ACHN (cell line): ENCODE data around the gene ISLR.

Experiments used
- DNase-seq: peaks from one replicate; pipeline ENCODE4 v3.0.0-alpha.2; 2015
- in situ Hi-C: cut with HindIII; loops from 2 replicates; pipeline ENCODE4 v1.10.0; 2017; ENCODE audit warnings: low sequenced_read_pairs, low pct_ligation_motif_present, low pct_unique_long_range_greater_than_20kb

The ISLR gene

GRCh38 chr15:74205582-74205947, 32.1 kb downstream of the ISLR start:
- in situ Hi-C loops, result no loop called here
- DNase-seq, result no peak

GRCh38 chr15:74206801-74207281, 33.3 kb downstream of the ISLR start:
- DNase-seq, result peak; percentile 73
- in situ Hi-C loops, result no loop called here

DNA sequence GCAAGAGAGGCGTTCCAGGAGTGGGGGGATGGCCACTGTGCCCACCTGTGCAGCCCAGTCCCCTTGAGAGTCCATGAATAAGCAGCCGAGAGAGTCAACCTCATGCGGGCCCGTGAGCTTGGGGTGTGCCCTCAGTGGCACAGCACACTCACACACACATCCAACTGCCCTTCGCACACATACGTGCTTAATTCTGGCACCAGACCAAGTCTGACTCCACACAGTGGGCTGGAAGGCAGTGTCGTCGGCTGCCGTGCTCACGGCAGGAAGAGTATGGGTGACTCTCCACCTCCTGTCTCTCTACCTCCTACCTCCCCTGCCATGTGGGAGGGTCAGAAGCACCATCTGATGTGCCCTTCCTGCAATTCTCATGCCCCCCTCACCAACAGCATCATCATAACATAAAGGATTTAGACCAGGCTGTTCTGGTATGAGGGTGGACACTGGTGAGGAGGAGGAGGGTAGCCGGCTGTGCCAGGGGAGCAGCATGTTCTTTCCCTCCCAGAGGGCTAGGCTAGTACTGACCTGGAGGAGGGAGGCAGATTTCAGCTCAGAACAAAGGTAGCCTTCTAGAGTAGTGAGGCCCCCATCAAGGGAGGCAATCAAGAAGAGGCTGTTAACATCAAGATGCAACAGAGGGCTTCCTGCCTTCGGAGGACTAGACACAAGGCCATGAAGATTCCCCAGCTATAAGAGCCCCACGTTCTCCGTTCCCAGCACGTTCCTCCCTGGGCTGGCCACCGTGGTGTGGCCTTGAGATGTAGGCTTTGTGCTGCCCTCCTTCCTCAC, 34.3 kb downstream of the ISLR start:
- in situ Hi-C loops, result no loop called here

DNA sequence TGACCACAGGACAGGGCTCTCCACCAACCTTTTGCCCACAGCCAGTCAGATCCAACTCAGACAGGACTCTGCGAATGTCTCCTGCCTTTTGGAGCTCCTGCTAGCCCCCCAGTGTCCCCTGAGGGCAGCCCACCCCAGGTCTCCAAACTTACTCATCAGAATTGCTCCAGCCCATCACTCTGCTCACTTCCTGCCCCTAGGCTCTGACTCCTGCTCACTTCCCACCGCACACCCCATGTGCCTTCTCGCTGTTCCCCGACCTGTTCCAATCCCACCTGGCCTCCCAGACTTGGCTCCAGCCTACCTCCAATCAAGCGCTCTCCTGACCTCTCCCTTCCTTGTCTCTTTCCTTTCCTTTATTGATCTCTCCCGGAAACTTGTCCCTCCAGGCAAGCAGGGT, 35.0 kb downstream of the ISLR start:
- no peak for DNase-seq
- in situ Hi-C loops, result no loop called here

More for the DNA sequence above, 34.3 kb downstream of the ISLR start:
- no peak for DNase-seq

GRCh38 chr15:74208901-74209559, 35.5 kb downstream of the ISLR start:
- DNase-seq, result peak; percentile 24
- in situ Hi-C loops, result no loop called here

DNA sequence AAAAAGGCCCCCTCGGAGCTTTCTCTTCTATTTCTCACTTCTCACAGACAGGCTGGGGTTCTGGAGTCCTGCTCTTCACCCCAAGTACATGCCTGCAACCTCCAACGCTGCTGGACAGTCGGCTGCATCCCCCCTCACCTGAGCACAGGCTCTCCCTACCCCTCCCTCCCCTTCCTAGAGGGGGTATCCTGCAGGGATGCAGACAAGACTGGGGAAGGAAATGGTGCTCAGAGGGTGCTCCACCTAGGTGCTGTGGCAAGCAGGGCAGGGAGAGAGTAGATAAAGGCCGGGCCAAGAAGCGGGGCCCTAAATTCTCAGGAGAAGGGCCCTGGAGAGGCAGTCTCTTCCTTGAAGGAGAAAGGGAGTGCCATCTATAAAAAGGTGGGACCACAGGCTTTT, 36.0 kb downstream of the ISLR start:
- DNase-seq, result no peak
- in situ Hi-C loops, result no loop called here

- no peak for DNase-seq
- in situ Hi-C loops, result no loop called here
Measured at GRCh38 chr15:74209997-74210671, 36.6 kb downstream of the ISLR start.

- in situ Hi-C loops, result no loop called here
- DNase-seq, result no peak
Measured at GRCh38 chr15:74210729-74211128, 37.2 kb downstream of the ISLR start.

- in situ Hi-C loops, result no loop called here
- DNase-seq, result no peak
Measured at GRCh38 chr15:74211656-74212055, 38.1 kb downstream of the ISLR start.

GRCh38 chr15:74212494-74212893, 39.0 kb downstream of the ISLR start:
- in situ Hi-C loops, result no loop called here
- no peak for DNase-seq

DNA sequence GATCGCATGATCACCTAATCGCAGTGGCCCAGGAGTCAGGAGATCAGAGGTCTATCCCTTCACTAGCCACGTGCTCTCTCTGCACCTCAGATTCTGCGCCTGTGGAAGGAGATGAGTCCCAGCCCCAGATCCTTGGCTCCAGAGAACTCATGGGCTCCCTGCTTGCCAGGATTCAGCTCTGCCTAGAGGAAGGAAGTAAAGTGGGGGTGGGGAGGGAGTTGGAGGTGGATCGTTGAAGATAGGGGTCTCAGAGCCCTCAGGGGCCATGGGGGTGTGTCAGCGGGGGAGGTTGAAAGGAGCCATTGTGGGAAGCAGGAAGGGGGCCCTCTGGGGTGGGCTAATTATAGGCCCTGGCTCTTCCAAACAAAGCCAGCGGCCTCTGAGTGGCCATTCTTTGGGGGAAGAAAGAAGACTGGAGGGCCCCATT, 40.4 kb downstream of the ISLR start:
- in situ Hi-C loops, result no loop called here
- no peak for DNase-seq

- in situ Hi-C loops, result no loop called here
- no peak for DNase-seq
Measured at GRCh38 chr15:74214324-74215021, 41.0 kb downstream of the ISLR start.

DNA sequence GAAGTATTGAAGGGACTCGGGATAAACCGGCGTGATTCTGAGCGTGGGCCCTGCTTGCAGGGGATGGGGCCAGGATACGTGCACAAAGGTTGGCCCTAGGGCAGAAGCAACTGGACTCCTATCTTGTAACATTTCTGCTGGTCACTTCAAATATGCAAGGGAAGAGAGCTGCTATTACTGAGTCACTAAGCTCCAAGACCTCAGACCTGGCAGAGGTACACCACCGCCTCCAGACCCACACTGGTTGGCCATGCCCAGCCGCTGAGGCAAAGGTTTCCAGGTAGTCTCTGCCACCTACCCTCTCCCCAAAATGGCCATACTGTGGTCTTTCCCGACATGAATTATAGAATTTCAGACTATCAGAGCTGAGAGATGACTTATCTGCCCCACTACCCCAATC, 42.4 kb downstream of the ISLR start:
- in situ Hi-C loops, result no loop called here
- DNase-seq, result no peak

- in situ Hi-C loops, result no loop called here
- DNase-seq, result no peak
Measured at GRCh38 chr15:74216949-74217348, 43.4 kb downstream of the ISLR start.

GRCh38 chr15:74217907-74218885, 44.7 kb downstream of the ISLR start:
- in situ Hi-C loops, result no loop called here
- no peak for DNase-seq

DNA sequence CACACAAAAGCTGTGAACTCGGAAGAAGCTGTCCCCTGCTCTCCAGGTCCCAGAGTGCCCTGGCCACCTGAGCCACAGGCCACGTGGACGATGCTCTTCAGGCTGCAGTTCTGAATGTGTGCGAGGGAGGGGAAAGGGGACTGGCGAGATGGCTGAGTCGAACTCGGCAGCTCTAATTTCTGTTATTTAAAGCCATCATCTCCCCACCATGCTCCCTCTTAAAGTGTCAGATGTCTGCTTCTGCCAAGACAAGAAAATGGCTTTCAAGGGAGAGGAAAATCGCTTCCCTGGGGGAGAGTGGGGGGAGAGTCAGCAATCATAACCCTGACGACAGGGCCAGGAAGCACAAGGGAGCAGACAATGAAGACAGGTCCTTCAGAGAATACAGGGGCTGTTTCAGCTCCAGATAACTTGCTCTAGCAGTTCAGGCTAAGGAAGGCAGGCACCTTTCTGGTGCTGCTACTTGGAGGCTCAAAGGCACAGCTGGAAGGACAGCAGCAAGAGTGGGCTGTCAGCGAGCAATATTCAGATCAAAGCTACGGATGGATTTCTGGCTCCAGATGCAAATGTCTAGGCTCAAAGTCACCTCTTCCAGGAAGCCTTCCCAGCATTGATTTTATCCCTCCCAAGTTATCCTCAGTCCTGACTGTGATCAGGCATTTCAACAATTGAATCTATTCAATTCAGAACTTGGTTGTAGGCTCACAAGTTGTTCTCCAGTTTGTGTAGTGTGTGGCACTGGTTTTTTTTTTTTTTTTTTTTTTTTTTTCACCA, 47.2 kb downstream of the ISLR start:
- DNase-seq, result no peak
- in situ Hi-C loops, result no loop called here
